RPMI8226 (cell line): ENCODE results near the gene SLC19A3.
"Not testable (repeated sequence)": the region's sequence is repeated elsewhere in the genome, so short reads cannot be mapped to it uniquely, and the experiment has no call there.

Experiments
- DNase-seq: peaks from one replicate; pipeline ENCODE4 v3.0.0-alpha.2; 2015

Gene SLC19A3

DNA sequence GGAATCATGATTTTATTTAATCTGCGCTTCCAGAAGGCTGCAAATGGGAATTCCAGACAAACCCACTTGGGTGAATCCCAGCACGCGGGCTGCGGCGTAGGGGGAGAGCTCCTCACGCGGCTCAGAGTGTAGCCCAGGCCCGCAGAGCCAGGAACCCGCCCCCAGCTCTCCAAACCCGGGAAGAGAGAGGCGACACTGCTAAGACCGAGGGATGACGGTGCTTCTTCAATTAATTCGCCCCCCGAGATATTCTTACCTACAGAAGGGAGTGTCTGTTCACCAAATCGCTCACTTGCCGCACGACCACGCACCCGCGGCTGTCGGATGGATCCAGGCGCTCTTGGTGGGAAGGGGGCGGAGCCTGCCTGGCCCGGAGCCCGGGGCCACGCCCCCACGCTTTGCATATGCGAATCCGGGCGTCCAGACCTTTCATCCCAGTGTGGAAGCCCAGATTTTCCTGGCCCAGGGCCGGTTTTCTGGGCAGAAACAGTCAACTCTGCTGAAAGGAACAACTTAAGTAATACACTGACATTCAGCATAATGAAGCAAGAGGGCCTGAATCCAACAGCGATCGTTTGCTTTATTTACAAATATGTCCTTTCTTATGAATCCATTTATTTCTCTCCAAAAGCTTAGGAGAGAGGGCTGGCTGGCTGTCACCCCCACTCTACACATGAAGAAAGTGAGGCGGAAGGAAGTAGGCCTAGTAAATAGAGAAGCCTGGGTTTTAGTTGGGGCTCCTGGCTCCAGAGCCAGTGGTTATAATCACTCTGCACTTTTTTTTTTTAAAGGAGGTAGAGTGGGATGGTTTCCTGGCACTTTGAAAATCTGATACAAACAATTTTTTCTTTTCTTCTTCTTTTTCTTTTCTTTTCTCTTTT is at the start of gene SLC19A3:
Gene SLC19A3, minus strand, starts transcription at position 342 of the 881 bp plus-strand sequence. CDS start 15,710 bp downstream, outside the sequence.
- DNase-seq = no peak

DNA sequence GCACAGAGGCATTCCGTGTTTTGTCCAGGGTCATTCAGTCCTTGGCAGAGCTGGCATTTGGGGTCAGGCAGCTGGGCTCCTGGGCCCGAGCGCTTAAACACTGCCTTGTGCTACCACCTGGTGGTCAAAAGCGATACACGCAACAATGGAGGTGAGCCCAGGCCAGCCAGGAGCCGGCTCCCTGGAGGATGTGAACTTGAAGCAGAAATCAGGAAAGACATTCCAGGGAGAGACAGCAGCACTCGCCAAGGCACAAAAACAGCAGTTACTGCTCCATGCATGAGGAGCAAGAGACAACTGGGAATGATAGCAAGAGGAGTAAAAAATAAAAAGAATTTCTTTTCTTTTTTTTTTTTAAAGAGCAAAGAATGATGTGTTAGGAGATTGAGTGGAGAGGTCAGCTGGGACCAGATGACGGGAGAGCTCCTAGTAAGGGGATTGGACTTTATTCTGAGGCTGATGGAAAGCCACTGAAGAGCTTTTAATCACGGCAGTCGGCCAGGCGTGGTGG is 48.6 kb upstream of the SLC19A3 start:
- peak; percentile 60 for DNase-seq

DNA sequence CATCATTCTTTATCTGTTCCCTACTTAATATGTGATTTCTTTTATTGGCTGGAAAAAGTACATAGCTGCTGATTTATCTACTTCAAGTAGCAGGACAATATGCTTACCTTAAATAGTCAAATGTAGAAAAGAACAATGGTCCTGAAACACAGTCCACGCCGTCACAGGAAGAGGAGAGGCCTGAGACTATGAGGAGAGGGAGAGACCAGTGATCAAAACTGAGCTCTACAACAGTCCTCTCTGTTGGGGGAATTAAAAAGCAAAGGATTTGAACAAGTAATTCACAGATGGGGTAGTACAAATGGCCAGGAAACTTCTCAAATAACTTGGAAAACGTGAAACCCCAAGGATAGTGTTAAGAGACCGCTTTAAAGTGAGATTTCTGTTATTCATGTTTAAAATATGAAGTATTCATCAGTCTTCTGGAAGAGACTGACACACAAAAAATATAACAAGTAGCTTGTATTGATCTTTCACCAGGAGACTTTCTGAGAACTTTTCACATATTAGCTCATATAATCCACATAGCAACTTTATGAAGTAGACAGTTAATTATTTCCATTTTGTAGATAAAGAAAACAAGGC is 48.1 kb upstream of the SLC19A3 start:
- no peak for DNase-seq

DNA sequence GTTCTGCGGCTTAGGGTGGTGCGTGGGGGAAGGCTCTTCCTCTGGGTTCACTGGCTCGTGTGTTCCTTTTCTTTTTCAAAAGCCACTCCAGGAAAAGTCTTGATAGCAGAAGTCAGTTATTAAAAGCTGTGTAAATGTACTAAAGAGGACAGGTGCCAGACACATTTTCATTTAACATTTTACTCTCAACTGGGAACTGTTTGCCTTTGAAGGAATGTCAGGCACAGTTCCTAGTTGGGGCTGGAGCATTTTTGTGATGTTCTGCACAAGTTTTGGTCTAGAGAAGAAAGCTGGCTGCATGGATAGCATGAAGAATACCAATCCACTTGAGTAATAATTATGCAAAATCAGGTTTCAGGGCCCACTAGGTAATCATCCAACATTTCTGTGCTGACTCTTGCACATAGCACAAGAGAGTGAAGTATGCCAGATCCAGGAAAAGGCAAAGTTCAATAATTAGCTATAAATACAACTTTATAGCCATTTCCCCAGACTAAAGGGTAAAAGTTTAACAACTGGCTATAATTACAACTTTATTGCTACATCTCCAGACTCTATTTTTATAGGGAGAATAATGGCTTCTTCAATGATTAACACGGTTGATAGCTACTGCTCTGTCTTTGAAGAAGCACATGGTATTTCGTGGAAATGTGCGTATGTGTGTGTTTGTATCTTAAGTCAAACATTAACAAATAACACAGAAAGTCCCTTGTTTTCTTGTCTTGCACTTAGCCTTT is 44.1 kb upstream of the SLC19A3 start:
- no peak for DNase-seq

DNA sequence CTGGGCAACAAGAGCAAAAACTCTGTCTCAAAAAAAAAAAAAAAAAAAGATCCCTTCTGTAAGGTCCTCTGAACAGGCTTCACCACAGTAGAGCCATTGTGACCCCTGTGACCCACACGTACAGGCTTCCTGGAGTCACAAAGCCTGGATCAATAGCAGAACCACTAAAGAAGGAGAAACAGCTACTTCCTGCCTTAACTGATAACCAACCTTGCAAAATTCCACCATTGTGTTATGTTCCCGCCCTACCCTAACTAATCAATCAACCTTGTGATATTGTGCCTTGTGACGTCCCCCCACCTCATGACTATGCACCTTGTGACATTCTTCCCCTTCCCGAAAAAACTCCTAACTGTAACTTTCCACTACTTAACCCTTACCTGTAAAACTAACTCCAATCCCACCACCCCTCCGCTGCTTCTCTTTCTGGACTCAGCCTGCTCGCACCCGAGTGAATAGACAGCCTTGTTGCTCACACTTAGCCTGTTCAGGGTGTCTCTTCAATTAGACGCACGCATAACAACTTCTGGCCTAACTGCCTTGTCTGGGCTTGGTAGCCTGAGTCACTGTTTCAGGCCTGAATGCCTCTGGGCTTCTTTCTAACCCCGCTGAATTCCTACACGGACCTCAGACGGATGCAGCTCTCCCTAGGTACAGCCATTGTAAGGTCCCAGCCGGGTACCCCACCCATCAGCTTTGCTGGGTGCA is 41.7 kb upstream of the SLC19A3 start:
- no peak for DNase-seq

GRCh38 chr2:227756261-227756660 is 38.4 kb upstream of the SLC19A3 start:
- DNase-seq = not testable (repeated sequence)

GRCh38 chr2:227748079-227748478 is 30.3 kb upstream of the SLC19A3 start:
- DNase-seq = peak; percentile 15

DNA sequence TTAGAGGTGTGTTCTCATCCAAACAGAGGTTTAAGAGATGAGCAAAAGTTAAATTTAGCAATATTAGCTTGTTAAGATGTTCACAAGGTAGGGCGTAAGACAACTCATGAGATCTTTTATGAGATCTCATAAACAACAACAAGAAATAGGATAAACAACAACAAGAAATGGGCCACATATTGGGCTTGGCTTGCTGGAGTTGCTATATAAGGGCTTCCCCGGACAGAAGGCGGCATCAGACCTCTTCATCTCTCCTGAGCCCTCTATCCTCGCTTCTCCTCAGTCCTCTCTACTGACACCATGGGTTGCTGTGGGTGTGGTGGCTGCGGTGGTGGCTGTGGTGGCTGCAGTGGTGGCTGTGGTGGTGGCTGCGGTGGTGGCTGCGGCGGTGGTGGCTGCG is 27.8 kb upstream of the SLC19A3 start, which contains the start of gene SCYGR8:
Gene SCYGR8, plus strand, starts transcription at position 301 of the 400 bp plus-strand sequence. Its CDS starts 0 bp downstream, at position 301.
- DNase-seq = no peak

DNA sequence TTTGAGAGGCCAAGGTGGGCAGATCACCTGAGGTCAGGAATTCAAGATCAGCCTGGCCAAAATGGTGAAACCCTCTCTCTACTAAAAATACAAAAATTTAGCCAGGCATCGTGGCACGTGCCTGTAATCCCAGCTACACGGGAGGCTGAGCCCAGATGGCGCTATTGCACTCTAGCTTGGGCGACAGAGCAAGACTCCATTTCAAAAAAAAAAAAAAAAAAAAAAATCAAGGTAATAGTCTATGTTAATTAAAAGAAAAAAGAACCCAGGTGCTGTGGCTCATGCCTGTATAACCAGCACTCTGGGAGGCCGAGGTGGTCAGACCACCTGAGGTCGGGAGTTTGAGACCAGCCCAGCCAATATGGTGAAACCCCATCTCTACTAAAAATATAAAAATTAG is 22.9 kb upstream of the SLC19A3 start:
- DNase-seq = not testable (repeated sequence)

- no peak for DNase-seq
Observed at GRCh38 chr2:227739351-227739750, 21.5 kb upstream of the SLC19A3 start.

DNA sequence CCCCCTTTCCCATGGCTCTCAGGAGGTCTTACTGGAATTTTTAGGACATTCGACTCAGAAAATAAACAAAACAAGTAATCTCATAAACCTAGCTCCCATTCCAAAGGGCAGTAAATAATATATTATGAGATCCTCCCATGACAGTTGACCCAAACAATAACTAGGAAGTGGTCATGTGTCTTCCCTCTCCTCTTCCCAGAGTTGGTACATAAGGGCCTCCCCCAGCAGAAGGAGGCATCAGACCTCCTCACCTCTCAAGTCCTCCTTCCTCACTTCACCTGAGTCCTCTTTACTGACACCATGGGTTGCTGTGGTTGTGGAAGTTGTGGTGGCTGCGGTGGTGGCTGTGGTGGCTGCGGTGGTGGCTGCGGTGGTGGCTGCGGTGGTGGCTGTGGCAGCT is 10.2 kb upstream of the SLC19A3 start, which contains the start of gene SCYGR7:
Gene SCYGR7, plus strand, starts transcription at position 301 of the 400 bp plus-strand sequence. Its CDS starts 0 bp downstream, at position 301.
- DNase-seq = no peak

- no peak for DNase-seq
Observed at GRCh38 chr2:227724394-227725039, 6.7 kb upstream of the SLC19A3 start, which contains the start of gene SCYGR6. Gene SCYGR6 (minus strand): TSS chr2:227724757. CDS start chr2:227724757, 0 bp downstream.

- DNase-seq = not testable (repeated sequence)
Observed at GRCh38 chr2:227722821-227723220, 5.0 kb upstream of the SLC19A3 start.

DNA sequence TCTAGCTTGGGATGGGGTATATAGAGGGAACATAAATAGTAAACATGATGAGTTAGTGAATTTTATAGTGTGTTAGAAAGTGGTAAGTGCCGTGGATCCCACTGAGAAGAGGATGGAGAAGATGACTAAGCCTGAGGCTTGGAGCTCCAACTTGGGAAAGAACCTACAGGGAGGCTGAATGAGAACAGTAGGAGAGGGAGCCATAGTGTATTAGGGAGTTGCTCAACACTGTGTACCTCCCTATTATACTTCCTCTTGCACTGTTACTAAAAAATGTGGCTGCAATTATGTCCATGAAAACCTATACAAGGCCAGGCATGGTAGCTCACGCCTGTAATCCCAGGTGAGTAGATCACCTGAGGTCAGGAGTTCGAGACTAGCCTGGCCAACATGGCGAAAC is 2.9 kb upstream of the SLC19A3 start:
- no peak for DNase-seq

DNA sequence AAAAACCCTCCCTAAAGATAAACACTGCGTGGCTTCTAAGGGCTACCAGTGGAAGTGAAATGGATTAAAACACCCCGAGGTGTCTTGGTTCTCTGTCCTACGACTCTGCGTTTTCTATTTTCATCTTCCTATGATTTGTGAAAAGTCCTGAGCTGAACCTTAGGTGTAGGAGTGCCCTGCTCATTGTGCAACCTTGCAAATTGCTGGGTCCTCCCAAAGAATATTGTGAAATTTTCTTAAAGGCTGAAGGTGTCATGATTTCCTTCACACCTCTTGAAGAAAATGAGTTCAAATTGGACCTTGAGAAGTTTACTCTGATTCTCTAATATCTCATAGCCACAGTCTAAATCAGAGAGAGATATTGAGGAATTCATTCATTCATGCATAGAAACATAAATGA is 1.8 kb upstream of the SLC19A3 start:
- no peak for DNase-seq

DNA sequence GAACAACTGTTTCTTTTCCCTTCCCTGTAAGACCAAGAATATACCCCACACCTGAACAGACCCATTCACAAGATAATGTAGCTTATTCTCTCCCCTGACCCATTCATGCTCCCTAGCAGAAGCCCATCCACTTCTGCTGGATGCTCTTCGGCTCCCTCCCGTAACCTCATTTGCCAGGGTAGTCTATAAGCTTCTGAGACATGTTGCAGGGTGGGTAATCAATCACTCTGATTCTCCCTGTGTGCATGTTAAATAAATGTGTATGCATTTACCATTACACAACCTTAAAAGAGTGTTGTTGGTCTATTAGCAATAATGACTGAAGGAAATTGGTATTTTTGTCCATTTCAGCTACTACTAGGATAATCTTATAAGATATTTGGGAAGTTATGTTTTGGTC is 1.3 kb downstream of the SLC19A3 start:
- no peak for DNase-seq

- DNase-seq = no peak
Observed at GRCh38 chr2:227713291-227713690, 4.5 kb downstream of the SLC19A3 start.

- no peak for DNase-seq
Observed at GRCh38 chr2:227710986-227711385, 6.8 kb downstream of the SLC19A3 start.

- no peak for DNase-seq
Observed at GRCh38 chr2:227707390-227707789, 10.4 kb downstream of the SLC19A3 start.

DNA sequence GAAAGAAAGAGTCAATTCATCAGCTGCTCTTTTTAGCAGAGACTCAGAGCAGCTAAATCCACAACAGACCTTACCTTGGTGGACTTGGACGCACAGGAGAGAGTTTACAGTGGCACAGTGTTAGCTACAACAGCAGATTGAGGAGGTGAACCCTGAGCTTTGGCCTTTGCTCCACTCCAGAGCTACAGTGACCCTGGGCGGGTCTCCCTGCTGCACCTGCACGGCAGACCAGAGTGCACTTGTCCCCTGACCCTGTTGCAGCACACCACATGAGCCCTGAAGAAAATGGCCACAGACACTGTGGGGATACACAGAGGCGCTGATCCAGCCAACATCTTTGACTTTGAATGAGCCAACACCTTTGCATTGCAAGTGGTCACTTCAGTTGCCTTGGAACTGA is 11.0 kb downstream of the SLC19A3 start:
- DNase-seq = no peak

- no peak for DNase-seq
Observed at GRCh38 chr2:227703961-227704360, 13.9 kb downstream of the SLC19A3 start.

- DNase-seq = no peak
Observed at GRCh38 chr2:227703280-227703732, 14.5 kb downstream of the SLC19A3 start.
